ENCODE measurements around the gene PSORS1C2.

DNA sequence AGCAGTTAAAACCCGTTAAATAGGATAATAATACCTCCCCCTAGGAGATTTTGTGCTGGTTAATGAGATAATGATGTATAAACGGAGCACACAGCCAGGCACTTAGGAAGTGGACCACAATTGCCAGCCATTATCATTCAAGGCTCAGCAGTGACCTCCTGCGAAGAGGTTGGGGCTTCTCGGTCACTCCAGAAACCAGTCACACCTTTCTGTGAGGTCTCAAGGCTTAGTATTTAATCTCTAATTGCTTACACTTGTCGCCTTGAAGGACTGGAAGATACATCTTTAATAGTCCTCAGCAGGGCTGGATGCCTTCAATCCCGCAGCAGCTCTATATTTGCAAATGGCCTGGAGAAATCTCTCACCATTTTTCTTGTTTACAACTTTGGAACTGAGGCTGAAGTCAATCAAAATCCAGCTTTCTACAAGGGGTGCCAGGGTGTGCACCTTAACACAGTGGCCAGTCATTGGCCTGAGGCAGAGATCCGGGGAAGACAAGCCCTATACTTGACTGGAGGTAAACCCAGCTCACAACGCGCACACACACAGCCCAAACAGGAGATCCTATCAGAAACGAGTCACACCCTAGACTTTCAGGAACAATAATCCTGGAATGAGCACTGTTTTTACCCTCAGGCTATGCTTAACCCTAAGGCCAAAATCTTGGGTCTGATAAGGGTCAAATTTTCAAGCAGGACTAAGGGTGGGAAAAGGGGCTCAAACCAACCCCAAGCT, 30.4 kb upstream of the PSORS1C2 start:
- TF ChIP-seq CTCF (IDR thresholded peaks at IDR 0.05; ENCODE audit: insufficient read depth, low read length): no peak
- no peak for TF ChIP-seq POLR2AphosphoS5 (IDR thresholded peaks at IDR 0.05; ENCODE audit: low read depth)
- TF ChIP-seq, protein P1, sequence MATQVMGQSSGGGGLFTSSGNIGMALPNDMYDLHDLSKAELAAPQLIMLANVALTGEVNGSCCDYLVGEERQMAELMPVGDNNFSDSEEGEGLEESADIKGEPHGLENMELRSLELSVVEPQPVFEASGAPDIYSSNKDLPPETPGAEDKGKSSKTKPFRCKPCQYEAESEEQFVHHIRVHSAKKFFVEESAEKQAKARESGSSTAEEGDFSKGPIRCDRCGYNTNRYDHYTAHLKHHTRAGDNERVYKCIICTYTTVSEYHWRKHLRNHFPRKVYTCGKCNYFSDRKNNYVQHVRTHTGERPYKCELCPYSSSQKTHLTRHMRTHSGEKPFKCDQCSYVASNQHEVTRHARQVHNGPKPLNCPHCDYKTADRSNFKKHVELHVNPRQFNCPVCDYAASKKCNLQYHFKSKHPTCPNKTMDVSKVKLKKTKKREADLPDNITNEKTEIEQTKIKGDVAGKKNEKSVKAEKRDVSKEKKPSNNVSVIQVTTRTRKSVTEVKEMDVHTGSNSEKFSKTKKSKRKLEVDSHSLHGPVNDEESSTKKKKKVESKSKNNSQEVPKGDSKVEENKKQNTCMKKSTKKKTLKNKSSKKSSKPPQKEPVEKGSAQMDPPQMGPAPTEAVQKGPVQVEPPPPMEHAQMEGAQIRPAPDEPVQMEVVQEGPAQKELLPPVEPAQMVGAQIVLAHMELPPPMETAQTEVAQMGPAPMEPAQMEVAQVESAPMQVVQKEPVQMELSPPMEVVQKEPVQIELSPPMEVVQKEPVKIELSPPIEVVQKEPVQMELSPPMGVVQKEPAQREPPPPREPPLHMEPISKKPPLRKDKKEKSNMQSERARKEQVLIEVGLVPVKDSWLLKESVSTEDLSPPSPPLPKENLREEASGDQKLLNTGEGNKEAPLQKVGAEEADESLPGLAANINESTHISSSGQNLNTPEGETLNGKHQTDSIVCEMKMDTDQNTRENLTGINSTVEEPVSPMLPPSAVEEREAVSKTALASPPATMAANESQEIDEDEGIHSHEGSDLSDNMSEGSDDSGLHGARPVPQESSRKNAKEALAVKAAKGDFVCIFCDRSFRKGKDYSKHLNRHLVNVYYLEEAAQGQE (IDR thresholded peaks at IDR 0.05; ENCODE audit: insufficient replicate concordance, low read depth): no peak
